Right renal pelvis (tissue), 4 donors: Measurements from ENCODE around the gene ELOB. TPM values are rescaled to one million over a fixed set of nuclear protein-coding genes. Genes with fewer than 3 reads are reported as not detected.

Experiments
- DNase-seq, 4 donors: peaks; one replicate each; pipeline ENCODE4 v3.0.0-alpha.2; 2013; ENCODE audit warnings: low read depth in 4 of 4, low spot score in 3 of 4, missing footprints in 1 of 4
- polyA plus RNA-seq, 4 donors: library from polyadenylated mRNA; unstranded; fragments of 120-200 nt; gene quantifications; one replicate each; pipeline ENCODE4 v1.2.1, GENCODE V29; 2013; ENCODE audit not compliant: insufficient read length in 4 of 4

ELOB gene
- polyA plus RNA-seq, 4 donors, result 218 to 336 (median 229) TPM

DNA sequence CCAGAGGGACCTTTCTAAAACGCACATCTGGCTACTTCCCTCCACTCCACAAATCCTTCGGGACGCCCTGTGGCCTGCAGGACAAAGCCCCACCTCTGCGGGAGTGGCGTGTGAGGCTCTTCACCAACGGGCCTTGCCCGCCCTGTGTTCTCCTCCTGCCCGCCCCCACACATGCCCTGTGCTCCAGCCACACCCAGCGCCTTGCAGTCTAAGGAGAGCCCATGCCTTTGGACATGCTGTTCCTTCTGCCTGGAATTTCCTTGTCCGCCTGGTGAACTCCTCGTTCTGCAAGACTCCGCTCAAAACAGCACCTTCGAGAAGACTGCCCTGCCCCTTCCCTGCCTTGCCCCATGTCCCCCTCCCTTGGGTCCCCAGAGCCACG lies 7.4 kb downstream of the ELOB start:
- no peak for DNase-seq

DNA sequence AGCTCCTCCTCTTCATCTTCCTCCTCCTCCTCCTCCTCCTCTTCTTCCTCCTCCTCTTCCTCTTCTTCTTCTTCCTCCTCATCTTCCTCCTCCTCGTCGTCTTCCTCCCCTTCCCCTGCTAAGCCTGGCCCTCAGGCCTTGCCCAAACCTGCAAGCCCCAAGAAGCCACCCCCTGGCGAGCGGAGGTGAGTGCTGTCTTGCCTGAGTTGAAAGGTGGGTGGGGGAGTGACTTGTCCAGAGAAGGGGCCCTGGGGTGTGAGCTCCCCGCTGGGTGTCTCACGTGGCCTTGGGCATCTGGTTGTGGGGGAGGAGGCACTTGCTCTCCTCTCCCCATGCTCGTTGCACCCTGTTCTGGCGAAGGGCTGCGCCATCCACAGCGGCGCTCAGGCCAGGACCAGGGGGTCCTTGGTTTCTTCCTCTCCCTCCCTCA lies 8.0 kb downstream of the ELOB start:
- DNase-seq, result no peak

DNA sequence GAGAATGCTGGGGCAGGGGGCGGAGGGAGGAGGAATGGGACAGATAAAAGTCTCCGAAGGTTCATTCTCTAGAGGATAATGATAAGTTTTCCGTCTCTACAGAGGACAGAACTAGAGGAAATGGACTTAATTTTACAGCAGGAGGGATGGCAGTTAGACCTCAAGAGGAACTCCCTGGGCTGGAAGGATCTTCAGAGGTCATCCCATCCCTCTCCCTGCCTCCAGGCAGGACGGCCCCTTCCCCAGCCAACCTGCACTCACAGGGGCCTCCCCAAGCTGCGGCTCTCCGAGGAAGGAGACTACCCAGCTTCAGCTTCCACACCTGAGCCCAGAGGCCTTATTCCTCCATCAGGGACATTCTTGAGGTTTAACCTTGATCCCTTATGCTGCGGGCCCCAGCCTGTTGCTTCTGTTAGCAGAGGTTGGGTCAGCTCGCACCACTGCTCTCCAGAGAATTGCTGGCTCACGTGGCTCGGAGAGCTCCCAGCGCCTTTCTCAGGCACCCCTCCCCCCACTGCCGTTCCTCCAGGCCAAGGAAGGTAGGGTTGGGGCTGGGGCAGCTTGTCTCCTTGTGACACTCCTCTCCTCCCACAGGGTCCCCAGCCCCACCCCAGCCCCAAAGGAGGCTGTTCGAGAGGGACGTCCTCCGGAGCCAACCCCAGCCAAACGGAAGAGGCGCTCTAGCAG lies 8.5 kb downstream of the ELOB start:
- no peak for DNase-seq

GRCh38 chr16:2767891-2768290 lies 9.2 kb downstream of the ELOB start:
- DNase-seq, result no peak

DNA sequence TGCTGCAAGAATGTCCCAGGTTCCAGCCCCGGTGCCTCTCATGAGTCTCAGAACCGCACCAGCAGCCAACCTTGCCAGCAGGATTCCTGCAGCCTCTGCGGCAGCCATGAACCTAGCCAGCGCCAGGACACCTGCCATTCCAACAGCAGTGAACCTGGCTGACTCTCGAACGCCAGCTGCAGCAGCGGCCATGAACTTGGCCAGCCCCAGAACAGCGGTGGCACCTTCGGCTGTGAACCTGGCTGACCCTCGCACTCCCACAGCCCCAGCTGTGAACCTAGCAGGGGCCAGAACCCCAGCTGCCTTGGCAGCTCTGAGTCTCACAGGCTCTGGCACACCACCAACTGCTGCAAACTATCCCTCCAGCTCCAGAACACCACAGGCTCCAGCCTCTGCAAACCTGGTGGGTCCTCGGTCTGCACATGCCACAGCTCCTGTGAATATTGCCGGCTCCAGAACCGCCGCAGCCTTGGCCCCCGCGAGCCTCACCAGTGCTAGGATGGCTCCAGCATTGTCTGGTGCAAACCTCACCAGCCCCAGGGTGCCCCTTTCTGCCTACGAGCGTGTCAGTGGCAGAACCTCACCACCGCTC lies 9.8 kb downstream of the ELOB start:
- DNase-seq, result no peak

DNA sequence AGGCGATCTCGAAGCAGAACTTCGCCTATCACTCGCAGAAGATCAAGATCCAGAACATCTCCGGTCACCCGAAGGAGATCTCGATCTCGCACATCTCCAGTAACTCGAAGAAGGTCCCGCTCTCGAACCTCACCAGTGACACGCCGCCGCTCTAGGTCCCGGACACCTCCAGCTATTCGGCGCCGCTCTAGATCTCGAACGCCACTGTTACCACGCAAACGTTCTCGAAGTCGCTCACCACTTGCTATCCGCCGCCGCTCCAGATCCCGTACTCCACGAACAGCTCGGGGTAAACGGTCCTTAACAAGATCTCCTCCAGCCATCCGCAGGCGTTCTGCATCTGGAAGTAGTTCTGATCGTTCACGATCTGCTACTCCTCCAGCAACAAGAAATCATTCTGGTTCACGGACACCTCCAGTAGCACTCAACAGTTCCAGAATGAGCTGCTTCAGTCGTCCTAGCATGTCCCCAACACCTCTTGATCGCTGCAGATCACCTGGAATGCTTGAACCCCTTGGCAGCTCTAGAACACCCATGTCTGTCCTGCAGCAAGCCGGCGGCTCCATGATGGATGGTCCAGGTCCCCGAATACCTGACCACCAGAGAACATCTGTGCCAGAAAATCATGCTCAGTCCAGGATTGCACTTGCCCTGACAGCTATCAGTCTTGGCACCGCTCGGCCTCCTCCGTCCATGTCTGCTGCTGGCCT lies 10.5 kb downstream of the ELOB start:
- no peak for DNase-seq

DNA sequence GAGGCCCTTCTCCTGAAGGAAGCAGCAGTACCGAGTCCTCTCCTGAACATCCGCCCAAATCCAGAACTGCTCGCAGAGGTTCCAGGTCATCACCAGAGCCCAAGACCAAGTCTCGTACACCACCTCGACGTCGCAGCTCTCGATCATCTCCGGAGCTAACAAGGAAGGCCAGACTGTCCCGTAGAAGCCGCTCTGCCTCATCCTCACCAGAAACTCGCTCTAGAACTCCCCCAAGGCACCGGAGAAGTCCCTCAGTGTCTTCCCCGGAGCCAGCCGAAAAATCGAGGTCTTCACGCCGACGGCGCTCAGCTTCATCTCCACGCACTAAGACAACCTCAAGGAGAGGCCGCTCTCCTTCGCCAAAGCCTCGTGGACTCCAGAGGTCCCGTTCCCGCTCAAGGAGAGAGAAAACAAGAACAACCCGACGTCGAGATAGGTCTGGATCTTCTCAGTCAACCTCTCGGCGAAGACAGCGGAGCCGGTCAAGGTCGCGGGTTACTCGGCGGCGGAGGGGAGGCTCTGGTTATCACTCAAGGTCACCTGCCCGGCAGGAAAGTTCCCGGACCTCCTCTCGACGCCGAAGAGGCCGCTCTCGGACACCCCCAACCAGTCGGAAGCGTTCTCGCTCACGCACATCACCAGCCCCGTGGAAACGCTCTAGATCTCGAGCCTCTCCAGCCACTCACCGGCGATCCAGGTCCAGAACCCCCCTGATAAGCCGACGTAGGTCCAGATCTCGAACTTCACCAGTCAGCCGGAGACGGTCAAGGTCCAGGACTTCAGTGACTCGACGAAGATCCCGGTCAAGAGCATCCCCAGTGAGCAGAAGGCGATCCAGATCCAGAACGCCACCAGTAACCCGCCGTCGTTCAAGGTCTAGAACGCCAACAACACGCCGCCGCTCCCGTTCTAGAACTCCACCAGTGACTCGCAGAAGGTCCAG lies 11.3 kb downstream of the ELOB start:
- no peak for DNase-seq

DNA sequence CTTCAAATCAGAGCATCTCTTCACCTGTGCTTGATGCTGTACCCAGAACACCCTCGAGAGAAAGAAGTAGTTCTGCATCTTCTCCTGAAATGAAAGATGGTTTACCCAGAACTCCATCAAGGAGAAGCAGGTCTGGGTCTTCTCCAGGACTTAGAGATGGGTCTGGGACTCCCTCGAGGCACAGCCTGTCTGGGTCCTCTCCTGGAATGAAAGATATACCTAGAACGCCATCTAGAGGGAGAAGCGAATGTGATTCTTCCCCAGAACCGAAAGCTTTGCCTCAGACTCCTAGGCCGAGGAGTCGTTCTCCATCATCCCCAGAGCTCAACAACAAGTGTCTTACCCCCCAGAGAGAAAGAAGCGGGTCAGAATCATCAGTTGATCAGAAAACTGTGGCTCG lies 12.4 kb downstream of the ELOB start:
- no peak for DNase-seq

DNA sequence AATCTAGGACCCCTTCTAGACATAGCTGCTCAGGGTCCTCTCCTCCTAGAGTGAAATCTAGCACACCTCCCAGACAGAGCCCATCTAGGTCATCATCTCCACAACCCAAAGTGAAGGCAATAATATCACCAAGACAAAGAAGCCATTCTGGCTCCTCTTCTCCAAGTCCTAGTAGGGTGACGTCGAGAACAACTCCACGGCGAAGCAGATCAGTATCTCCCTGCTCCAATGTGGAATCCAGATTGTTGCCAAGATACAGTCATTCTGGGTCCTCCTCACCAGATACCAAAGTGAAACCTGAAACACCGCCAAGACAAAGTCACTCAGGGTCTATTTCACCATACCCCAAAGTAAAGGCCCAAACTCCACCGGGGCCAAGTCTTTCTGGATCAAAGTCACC lies 13.9 kb downstream of the ELOB start:
- DNase-seq, result no peak

GRCh38 chr16:2762711-2763110 lies 14.4 kb downstream of the ELOB start:
- no peak for DNase-seq

DNA sequence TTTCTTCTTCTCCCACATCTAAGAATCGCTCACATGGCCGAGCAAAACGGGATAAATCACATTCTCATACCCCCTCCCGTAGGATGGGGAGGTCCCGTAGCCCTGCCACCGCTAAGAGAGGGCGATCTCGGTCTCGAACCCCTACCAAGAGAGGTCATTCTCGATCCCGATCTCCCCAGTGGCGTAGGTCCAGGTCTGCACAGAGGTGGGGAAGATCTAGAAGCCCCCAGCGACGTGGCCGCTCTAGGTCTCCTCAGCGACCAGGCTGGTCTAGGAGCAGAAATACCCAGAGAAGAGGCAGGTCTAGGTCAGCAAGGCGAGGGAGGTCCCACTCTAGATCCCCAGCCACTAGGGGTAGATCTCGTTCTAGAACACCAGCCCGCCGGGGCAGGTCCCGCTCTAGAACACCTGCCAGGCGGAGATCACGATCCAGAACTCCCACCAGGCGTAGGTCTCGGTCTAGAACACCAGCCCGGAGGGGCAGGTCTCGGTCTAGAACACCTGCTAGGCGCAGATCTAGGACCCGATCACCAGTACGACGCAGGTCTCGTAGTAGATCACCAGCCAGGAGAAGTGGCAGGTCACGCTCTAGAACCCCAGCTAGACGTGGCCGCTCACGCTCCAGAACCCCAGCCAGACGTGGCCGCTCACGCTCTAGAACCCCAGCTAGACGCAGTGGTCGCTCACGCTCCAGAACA lies 15.0 kb downstream of the ELOB start:
- no peak for DNase-seq

- DNase-seq, result no peak
Measured at GRCh38 chr16:2761472-2761871, 15.6 kb downstream of the ELOB start.

- DNase-seq, result no peak
Measured at GRCh38 chr16:2757344-2757743, 19.7 kb downstream of the ELOB start.

- DNase-seq, result no peak
Measured at GRCh38 chr16:2756288-2757015, 20.6 kb downstream of the ELOB start.

GRCh38 chr16:2755158-2755557 lies 21.9 kb downstream of the ELOB start:
- DNase-seq, result no peak

- no peak for DNase-seq
Measured at GRCh38 chr16:2753733-2754020, 23.4 kb downstream of the ELOB start.

DNA sequence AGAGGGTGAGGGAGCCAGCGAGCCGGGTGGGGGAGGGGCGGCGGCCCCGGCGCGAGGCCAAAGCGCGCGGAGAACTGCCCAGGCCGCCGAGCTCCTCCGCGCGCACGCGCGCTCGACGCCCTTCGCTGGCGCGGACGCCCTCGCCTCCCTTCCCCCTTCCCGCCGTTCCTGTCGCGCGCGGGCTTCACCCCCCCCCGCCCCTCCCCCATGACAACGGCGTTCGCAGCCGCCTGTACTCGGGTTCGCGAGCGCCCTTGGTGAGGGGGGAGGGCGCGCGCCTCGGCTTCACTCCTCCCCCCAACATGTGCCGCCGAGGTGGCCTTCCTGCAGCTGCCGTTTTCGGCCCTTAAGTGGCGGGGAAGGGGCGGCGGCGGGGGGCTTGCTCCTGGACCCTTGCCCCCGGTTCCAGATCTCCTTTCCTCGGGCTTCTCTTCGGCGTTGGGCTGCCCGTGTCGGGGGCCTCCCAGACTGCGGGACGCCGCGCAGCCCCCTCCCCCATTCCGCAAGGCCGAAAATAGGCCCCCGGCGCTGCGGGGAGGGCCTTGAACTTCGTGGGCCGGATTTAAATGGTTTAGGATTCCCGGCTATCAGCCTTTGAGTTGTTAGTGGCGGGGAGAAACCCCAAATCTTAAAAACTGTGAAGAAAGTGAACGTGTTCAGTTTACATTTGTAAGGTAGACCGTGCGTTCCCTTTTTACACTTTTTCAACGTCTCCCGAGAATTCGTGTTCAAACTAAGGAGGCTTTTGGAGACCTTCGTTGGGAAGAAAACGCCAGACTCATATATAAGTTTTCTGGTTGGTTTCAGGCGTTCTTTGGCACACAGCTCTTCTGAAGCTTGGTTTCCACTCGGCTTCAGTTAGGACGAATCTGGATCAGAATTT lies 24.0 kb downstream of the ELOB start:
- peak; percentile 61 to 76 (median 72) for DNase-seq

- peak; percentile 94 to 99 (median 95) for DNase-seq
Measured at GRCh38 chr16:2752035-2752849, 24.8 kb downstream of the ELOB start, which contains the start of gene SRRM2. SRRM2 (plus strand) TSS chr16:2752638; CDS start chr16:2756365, 3,727 bp downstream.
